ENCODE data around the gene CIP2A.
"Not testable (repeated sequence)": the region's sequence is repeated elsewhere in the genome, so short reads cannot be mapped to it uniquely, and the experiment has no call there.

The CIP2A gene

DNA sequence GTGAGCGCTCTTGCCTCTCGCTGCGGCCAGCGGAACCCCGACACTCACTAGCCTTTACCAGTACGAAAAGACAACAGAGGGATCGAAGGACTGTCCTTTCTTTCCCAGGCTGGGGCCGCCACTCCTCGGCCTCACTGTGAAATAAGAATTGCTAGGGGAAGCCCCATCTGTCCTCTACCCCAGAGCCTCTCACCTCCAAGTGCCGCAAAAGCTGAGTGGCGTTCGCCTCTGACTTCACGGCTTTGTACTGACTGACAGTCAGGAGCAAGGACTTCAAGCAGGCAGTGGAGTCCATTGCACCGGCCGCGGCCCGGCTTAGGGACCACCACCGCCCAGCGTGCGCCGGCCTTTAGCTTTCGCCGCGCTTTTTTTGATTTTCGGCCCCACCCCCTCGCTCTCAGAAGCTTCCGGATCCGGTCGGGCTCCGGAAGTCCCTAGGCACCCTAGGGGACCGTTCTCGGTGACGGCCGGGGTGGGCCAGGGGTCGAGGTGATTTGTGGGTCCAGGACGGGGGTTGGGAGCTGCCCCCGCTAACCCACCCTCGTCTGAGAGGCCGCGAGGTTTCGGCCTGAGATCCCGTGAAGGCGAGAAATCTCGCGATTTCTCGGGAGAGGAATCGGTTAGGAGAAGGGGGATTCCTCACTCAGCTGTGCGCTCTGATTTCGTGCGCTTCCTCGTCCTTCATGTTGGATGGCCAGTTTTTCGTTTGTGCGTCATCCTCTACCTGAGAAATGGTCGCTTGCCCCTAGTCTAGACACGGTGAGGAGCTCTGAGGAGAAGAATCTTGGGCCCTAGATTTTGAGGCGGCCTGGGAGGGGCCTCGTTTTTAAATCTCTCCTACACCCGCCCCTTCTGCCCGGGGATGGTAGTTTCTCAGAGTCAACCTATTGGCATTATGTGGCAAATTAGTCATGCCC is at the start of gene CIP2A, which contains the start of gene DZIP3:
CIP2A (minus strand) TSS at position 358 of the 917 bp plus-strand sequence; CDS start at position 295, 63 bp downstream.
DZIP3 (plus strand) TSS at position 642 of the 917 bp plus-strand sequence. CDS start 15,685 bp downstream, outside the sequence.
- DNase-seq (ENCODE audit: low read depth): peak; percentile 92

DNA sequence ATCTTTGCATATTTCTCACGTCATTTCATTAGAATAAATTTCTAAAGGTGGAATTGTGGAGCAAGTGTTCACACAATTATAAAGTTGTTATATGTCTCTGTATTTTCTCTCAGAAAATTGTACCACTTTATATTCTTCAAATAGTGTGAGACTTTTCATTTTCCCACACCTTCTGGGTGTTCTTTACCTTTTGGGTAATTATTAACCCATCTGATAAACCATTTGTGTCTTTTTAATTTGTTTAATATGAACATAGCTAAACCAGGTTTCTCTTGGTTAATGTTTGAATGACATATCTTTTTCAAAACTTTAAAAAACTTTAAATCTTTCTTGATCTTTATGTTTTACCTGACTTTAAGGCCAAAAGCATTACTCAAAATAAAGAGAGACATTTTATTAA is 40.7 kb upstream of the CIP2A start:
- DNase-seq (ENCODE audit: low read depth): no peak

DNA sequence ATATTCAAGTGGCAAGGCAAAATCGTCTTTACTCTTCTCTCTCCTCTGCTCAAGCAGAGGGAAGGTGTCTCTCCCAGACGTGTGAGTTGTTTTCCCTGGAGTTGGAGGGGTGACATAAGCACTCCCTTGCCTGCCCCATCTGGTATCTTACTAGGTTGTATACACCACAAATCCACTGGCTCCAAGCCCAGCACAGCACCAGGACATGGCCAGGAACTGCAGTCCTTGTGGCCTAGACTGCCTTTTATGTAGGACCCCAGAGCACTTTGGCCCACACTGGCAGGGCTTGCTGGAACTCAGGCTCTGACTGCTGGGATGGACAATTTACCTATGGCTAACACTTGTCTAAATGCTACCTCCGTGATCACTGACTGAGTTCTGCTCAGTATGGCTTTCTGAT is 34.3 kb upstream of the CIP2A start:
- peak; percentile 32 for DNase-seq (ENCODE audit: low read depth)

DNA sequence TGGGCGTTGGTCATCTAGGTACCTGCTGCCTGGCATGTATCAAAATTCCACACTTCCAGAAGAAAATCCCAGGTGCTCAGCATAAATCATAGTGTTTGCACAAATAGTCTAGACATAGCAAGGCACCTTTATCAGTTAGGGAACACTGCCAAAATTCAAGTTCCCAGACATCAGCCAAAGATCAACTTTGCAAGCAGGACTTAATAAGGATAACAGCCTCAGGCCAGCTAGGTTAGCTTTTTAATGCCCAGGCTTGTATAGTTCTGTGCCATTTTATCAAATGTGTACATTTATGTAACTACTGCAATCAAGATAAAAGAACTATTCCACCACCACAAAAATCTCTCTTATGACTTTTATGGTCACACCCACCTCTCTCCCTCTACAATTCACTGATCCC is 31.0 kb upstream of the CIP2A start:
- no peak for DNase-seq (ENCODE audit: low read depth)

DNA sequence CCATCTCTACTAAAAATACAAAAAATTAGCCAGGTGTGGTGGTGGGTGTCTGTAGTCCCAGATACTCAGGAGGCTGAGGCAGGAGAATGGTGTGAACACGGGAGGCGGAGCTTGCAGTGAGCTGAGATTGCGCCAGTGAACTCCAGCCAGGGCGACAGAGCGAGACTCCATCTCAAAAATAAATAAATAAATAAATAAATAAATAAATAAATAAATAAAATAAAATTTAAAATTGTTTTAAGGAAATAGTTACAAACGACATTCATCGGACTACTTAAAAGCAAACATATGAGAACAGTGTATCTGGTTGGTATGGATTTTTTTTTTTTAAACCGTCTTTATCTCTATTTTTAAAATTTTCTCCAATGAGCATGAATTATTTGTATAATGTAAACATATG is 26.9 kb upstream of the CIP2A start:
- not testable (repeated sequence) for DNase-seq (ENCODE audit: low read depth)

DNA sequence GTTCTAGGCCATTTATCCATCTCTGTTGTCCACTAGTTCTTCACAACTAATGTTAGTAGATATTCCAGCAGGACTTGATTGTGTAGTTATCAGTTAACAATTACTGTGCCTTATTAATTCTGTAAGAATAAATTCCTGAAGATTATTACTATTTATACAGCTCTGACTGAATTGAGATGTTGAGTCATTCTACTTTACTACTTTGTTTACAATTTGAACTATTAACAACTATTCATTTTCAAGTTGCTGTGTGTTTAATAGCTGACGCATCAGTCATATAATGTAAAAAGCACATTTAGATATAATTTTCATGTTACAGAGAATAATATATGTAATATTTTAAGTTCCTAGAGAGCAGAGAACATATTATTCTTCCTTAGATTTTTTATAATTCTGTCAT is 21.4 kb upstream of the CIP2A start:
- DNase-seq (ENCODE audit: low read depth): no peak

DNA sequence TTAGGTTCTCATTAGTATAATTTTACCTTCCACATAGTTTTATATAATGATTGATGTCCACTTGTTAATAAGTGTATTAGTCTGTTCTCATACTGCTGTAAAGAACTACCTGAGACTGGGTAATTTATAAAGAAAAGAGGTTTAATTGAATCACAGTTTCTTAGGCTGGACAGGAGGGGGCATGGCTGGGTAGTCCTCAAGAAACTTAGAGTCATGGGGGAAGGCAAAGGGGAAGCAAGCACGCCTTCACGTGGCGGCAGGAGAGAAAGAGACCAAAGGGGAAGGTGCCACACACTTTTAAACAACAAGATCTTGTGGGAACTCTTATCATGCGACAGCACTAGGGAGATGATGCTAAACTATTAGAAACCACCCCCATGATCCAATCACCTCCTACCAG is 19.5 kb upstream of the CIP2A start:
- no peak for DNase-seq (ENCODE audit: low read depth)

DNA sequence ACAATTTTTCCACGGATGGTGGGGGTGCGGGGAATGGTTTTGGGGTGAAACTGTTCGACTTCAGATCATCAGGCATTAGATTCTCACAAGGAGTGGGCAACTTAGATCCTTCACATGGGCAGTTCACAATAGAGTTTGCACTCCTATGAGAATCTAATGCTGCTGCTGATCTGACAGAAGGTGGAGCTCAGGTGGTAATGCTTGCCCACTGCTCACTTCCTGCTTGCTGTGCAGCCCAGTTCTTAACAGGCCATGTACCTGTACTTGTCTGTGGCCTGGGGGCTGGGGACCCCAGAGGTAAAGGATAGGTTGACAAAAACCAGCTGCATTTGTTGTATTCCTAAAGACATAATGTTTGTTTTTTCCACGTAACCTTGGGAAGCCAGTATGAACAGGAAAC is 16.3 kb upstream of the CIP2A start:
- no peak for DNase-seq (ENCODE audit: low read depth)

DNA sequence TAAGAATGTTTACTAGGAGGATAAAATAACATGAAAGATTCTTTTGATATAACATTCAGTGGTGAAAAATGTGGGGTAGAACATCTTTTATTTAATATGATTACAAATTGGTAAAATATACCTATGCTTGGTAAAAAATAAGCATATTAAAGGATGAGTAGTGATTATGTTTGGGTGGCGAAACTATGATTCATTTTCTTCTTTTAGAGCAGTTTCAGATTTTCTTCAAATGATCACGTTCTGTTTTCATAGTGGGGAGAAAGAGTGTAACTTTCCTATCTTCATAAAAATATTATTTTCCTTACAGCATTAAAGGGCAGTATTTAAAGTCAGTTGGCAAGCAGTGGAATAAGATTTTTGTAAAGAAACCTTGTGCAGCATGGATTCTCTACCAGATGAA is 15.8 kb upstream of the CIP2A start:
- no peak for DNase-seq (ENCODE audit: low read depth)

DNA sequence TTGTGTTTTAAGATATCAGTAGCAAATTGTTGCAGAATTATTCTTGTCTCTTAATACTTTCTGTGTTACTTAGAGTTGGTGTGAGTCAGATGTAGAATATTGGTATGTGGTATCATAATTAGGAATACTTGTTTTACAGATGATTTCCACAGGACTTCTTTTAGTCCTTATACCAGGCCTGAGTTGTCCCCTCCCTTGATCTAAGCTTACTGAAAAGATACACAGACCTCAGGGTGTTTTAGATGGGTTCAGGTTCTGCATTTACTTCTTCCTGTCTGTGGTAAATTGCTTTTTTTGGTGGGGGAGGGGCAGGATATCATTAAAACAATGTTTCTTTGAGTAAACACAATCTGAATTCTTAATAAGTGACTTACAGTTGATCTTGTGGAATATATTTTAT is 14.5 kb upstream of the CIP2A start:
- peak; percentile 22 for DNase-seq (ENCODE audit: low read depth)

DNA sequence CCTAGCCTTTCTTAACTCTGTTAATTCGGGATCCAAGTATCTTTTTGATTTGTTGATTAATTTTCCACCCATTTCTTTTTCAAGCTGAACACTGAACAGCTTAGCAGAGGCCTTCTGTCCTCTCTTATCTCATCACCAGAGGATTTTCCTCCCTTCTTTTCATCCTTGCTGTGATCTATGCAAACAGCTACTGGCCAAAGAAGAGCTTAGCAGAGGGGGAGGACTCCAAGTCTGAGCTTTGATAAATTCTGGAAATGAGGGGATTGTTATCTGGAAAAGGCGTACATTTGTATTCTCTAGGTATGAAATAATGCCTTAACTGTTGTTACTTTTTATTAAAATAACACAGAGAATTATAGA is 13.7 kb upstream of the CIP2A start:
- no peak for DNase-seq (ENCODE audit: low read depth)

DNA sequence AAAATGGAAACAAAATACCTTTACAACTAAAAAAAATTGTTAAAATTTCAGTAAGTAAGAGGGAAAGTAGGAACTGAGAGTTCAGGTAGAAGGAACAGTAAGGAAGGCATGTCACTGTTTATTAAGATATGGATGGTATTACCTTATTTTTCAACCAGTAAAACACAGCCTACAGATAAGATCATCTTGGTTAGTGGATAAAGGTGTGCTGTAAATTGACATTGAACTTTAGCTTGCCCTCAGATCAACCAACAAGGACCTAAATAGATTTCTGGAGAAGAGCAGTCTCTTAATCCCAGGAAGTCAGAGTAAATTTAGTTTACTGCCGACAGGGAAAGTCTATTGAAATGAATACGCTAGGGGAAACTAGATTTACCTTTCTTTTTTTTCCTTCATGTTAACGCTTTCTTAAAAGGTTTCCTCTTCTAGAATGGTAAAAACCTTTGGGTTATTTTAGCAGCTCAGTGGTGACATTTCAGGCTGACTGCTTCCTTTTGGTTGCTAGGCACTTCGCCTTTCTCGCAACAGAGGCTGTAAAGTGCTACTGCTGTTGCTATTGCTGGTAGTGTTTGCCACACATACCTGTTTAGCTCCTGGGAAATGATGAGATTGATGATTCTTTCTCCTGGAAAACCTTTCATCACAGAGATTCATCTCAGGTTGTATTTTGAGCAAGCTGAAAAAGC is 13.2 kb upstream of the CIP2A start:
- DNase-seq (ENCODE audit: low read depth): no peak

DNA sequence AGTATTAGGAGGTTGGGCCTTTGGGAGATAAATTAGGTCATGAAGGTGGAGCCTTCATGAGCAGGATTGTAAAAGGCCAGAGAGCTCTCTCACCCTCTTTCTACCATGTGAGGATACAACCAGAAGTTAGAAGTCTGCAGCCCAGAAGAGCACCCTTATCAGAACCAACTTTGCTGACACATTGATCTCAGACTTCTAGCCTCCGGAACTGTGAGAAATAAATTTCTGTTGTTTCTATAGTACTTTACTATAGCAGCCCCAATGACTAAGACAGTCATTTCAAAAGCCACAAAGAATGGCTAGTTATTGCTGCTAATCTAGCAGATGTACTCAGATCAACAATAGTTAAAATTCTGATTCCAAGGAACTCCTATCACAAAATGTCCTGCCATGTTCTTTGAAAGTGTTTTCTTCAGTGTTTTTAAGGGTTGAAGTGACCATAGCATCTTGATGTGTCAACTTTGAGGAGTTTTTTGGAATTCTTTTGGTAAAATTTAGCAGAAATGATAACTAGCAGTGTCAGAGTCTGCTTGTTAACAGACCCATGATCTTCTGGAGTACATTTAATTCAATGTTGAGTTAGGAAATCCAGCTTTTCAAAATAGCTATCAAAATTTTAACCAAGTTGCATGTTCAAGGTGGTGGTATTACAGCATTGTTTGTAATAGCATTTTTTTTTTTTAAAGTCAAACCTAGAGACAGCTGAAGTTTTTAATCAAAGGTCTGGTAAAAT is 10.6 kb upstream of the CIP2A start:
- no peak for DNase-seq (ENCODE audit: low read depth)

DNA sequence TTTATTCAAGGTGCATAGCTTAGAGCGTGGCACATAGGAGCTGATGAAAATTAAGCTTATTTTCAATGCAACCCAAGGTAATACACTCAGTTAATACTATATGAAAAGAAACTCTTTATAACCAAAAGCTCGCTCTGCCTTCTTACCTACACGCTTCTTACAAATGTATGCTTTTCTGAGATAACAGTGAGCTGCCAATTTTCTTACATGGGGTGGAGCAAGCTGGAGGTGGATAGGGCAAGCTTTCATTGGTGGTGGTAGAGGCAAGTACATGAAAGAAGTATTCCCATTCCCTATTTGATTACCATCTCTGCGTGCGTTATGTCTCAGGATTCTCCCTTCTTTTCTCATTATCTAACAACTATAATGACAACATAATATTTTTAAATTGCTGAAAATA is 9.1 kb upstream of the CIP2A start:
- no peak for DNase-seq (ENCODE audit: low read depth)

DNA sequence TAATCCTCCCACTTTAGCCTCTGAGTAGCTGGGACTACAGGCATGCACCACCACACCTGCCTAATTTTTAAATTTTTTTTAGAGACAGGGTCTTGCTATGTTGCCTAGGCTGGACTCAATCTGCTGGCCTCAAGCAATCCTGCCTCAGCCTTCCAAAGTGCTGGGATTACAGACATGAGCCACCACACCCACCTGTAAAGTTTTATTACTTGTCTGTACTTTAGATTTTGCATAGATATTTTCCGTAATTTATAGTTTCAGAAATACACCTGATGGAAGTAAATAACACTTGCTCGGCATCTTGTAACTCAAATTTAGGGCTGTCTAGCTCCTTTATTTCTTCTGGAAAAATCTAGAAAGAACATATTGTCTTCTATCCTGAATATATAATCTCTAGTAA is 6.1 kb upstream of the CIP2A start:
- DNase-seq (ENCODE audit: low read depth): no peak

DNA sequence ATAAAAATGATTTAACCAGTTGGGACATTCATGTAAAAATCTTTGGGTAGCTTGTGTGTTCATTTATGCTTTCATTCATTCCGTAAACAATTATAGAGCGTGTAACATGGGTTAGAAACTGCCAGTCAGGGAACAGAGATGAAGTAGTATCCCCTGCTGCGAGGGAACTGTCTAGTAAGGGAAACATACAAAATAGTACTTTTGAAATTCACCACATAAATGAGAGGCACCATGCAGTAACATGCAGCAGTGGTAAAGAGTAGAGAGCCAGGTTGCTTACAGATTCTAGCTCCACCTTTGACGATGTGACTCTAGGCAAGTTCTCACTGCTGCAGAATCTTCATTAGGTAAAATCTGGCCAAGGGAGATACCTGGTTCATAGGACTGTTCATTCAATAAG is 1.2 kb upstream of the CIP2A start:
- peak; percentile 15 for DNase-seq (ENCODE audit: low read depth)

DNA sequence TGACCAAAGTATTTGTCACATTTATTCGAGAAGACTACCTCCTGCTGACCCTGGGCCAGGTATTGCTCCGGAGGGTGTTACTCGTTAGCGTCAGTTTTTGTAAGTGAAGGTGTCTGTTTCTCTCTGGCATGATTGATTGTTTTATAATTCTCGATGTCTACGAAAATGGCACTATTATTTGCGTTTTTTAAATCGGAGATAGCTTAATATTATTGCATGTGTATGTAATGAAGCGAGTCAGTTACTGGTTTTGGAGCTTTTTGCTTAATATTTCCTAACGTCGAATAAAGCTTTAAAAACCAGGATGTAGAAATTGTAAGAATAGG is 723 bp upstream of the CIP2A start:
- no peak for DNase-seq (ENCODE audit: low read depth)

DNA sequence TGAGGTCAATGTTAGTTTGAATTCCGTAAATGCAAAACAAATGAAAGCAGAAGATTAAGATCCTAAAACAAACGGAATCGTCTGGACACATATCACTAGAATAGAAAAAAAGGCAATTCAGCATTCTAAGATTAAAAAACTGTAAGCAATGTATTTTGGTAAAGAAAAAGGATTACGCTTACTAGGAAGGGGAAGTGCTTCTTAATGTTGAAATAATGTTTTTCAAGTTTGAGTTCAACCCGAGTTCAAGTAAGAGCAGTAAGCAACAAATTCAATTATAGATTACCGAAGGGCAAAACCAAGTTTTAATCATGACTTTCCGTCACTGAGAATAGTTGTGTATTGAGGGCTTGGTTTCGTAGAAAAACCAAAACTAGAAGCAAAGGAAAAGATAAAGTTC is 637 bp downstream of the CIP2A start:
- DNase-seq (ENCODE audit: low read depth): peak; percentile 28

DNA sequence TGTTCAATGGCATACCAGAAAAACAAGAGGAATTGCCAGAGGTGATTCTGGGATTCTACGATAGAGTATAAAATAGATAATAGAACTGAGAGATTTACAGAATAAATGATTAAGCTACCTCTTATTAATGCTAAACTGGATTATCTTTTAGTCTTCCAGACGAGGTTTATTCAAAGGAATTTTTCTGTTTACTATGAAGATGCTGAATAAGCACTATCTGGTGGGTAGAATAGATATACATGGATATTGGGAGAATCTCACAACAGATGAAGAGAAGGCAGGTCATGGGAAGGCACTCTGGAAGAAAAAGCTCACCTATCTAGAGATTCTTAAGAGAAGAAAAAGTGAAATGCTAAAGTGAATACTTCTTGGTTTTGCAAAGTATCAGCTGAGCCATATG is 11.2 kb downstream of the CIP2A start:
- no peak for DNase-seq (ENCODE audit: low read depth)

DNA sequence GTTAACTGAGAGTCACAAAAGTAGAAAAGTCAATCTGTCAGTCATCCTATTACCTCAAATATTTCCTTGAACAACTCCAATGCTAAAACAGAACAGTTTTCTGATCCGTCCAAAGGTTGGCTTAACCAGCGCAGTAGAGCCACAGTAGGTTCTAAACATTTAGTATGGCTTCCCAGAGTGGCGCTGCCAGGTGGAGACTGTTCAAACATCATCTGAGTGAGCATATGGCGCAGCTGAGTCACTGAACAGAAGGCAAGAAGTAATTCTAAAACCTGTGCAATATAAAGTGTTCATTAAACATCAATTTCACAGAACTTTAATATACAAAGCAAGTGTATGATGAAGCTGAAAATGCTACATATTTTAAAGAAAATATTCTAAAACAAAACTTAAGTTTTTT is 19.9 kb downstream of the CIP2A start:
- no peak for DNase-seq (ENCODE audit: low read depth)

DNA sequence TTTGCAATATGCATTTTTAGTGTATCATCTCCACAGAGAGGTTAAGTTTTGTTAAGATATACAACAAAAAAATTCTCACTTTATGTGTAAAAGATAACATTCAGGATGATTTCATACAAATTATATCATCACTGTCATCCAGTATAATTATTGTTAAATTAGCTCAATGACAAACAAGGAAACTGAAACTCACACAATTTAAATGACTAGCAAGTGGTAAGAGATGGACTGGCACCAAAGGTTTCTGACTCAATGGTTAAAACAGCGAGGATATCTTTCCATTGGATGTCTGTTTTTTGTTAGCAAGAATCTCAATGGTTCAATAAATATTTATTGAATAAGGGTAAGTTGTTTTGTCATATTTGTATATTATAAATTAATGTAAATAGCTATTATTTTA is 22.6 kb downstream of the CIP2A start:
- DNase-seq (ENCODE audit: low read depth): no peak

DNA sequence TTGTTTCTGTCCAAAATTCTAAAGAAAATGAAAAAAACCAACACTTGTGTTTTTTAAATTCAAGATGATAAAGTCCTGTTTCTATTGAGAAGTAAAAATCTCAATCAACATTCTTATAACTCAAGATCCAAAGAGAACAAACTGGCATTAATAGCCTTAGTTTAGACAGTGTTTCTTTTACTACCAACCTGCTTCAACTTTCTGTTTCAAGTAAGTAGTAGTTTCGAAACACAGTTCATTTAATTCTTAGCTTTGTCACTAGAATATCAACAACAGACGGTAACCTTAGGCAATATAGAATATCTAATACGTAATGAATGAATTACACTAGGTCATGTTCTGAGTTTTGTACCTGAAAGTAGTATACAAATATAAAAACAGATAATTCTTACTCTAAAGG is 23.7 kb downstream of the CIP2A start:
- DNase-seq (ENCODE audit: low read depth): no peak

DNA sequence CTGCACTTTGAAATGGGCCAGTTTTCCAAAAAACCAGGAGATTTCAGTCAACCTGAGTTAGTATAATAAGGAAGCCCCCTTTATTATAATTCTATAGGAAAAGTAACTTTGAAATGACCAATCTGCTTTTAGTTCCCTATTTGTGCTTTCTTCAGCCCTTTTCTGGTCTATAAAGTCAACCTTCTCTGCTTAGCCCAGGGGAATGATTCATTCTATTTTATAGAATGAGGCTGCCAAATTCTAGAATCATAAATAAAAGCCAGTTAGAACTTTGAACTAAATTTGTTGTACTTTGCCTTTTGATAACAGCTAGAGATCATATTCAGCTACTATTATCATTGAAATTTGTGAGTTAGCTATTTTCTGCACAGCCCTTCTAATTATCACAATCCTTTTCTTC is 24.7 kb downstream of the CIP2A start:
- no peak for DNase-seq (ENCODE audit: low read depth)
